ENCODE results near the gene CGN. TPM values are rescaled to one million over a fixed set of nuclear protein-coding genes. Genes with fewer than 3 reads are reported as not detected.

The CGN gene
- total and polyA plus RNA-seq, 2 of the 13 experiments (the other 11 are each of a cell fraction or from before 2014, with no cell fraction given): 0.75 to 0.81 TPM

DNA sequence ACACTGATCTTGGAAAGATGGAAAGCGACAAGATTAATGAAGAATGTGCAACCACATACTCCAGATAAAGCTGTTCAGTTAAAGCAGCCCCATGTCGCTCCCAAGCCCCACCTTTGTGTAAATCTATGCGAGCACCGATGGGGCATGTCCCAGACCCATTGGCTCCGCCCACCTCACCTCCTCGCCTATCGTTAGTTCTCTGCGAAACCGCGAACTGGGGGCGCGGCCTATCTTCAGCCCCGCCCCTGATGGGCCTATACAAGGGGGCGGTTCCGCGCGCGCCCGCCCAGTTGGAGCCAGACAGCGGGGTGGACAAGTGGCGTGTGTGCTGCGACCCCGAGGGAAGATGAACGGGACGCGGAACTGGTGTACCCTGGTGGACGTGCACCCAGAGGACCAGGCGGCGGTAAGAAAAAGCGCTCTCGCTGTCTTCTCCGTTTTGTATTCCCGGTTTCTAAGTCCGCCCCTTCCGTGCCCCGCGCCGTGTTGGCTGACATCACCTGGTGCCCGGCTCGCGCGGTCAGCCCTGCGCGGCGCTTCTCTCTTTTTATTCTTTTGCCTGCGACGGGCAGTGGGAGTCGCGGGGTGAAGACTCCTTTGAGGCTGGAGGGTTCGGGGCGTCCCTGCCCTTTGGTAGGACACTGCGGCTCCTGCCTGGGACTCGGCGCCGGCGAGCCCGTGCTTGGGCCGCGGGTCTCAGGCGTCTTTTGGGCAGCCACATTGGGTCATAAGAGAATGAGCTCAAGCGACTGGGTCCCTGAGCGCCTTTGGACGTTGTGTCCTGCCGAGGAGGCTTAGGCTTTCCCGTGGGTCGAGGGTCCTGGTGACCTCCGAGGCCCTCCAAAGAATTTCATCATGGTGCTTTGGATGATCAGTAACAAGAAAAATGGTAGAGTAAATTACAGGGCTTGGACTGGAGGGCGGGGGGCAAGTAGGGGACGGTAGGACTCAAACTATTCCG is 29.1 kb downstream of the CGN start, which contains the start of gene TUFT1 (continued):
- TF ChIP-seq SP2 (CRISPR knock-in tag; IDR thresholded peaks at IDR 0.05) (peak; percentile 55; the same call in 1 of the 2 replicates), YY1 (IDR thresholded peaks at IDR 0.05; ENCODE audit: insufficient read depth, insufficient replicate concordance, low read depth, low read length) (peak; percentile 56), XRCC5 (optimal IDR thresholded peaks at IDR 0.05; ENCODE audit: low read length) (peak; percentile 72), IRX3 (CRISPR knock-in tag; IDR thresholded peaks at IDR 0.05; ENCODE audit: borderline replicate concordance, low read depth) (peak; percentile 88; the same call in 1 of the 2 replicates), NFYC (CRISPR knock-in tag; IDR thresholded peaks at IDR 0.05) (0 out of 2 replicates have a peak, but pooled peaks have one; percentile 41), JUND (CRISPR knock-in tag; IDR thresholded peaks at IDR 0.05) (0 out of 2 replicates have a peak, but pooled peaks have one; percentile 9), ZNF713 (CRISPR knock-in tag; IDR thresholded peaks at IDR 0.05) (no peak), FLYWCH1 (CRISPR knock-in tag; IDR thresholded peaks at IDR 0.05) (0 out of 2 replicates have a peak, but pooled peaks have one; percentile 20), KLF15 (CRISPR knock-in tag; IDR thresholded peaks at IDR 0.05; ENCODE audit: borderline replicate concordance) (peak; percentile 61; the same call in 1 of the 2 replicates), CTCF (CRISPR knock-in tag; IDR thresholded peaks at IDR 0.05) (0 out of 2 replicates have a peak, but pooled peaks have one; percentile 8), REST (IDR thresholded peaks at IDR 0.05; ENCODE audit: borderline replicate concordance in 1 of 2, low read depth in 1 of 2, low read length in 2 of 2) (peak in 1 of 2 experiments; percentile 70; a peak in 1 of 4 replicates), ATRX (CRISPR knock-in tag; IDR thresholded peaks at IDR 0.05; ENCODE audit: borderline replicate concordance) (no peak), ZNF30 (CRISPR knock-in tag; IDR thresholded peaks at IDR 0.05) (no peak), RBFOX2 (IDR thresholded peaks at IDR 0.05; ENCODE audit: low read depth, low read length) (peak; percentile 98), ZNF367 (CRISPR knock-in tag; IDR thresholded peaks at IDR 0.05; ENCODE audit: borderline replicate concordance) (no peak; the same call in 1 of the 2 replicates), HDAC1 (CRISPR knock-in tag; IDR thresholded peaks at IDR 0.05) (peak; percentile 76), KLF16 (CRISPR knock-in tag; IDR thresholded peaks at IDR 0.05) (peak in 1 of 2 experiments; percentile 84; a peak in 1 of 4 replicates)
- TF ChIP-seq, protein P1, sequence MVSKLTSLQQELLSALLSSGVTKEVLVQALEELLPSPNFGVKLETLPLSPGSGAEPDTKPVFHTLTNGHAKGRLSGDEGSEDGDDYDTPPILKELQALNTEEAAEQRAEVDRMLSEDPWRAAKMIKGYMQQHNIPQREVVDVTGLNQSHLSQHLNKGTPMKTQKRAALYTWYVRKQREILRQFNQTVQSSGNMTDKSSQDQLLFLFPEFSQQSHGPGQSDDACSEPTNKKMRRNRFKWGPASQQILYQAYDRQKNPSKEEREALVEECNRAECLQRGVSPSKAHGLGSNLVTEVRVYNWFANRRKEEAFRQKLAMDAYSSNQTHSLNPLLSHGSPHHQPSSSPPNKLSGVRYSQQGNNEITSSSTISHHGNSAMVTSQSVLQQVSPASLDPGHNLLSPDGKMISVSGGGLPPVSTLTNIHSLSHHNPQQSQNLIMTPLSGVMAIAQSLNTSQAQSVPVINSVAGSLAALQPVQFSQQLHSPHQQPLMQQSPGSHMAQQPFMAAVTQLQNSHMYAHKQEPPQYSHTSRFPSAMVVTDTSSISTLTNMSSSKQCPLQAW (CRISPR knock-in tag; IDR thresholded peaks at IDR 0.05): peak; percentile 96
- TF ChIP-seq, protein P2, sequence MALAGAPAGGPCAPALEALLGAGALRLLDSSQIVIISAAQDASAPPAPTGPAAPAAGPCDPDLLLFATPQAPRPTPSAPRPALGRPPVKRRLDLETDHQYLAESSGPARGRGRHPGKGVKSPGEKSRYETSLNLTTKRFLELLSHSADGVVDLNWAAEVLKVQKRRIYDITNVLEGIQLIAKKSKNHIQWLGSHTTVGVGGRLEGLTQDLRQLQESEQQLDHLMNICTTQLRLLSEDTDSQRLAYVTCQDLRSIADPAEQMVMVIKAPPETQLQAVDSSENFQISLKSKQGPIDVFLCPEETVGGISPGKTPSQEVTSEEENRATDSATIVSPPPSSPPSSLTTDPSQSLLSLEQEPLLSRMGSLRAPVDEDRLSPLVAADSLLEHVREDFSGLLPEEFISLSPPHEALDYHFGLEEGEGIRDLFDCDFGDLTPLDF (CRISPR knock-in tag; IDR thresholded peaks at IDR 0.05): peak; percentile 74
